BE2C (cell line): ENCODE data around the gene TMEM150A.
A peak's percentile ranks its signal among the peaks of the same experiment; 100 is the strongest.

ENCODE experiments used
- DNase-seq: peaks from one replicate; pipeline ENCODE4 v3.0.0-alpha.2; 2020
- H3K27me3 ChIP-seq: fragments of 250-450 bp; sonication (Bioruptor Pico); 2 replicates; pipeline ENCODE4 v1.5.1; 2020; ENCODE audit warnings: mild to moderate bottlenecking
- H3K36me3 ChIP-seq: fragments of 250-450 bp; sonication (Bioruptor Pico); 2 replicates; pipeline ENCODE4 v1.5.1; 2020; ENCODE audit warnings: mild to moderate bottlenecking
- H3K4me1 ChIP-seq: fragments of 250-450 bp; sonication (Bioruptor Pico); 2 replicates; pipeline ENCODE4 v1.5.1; 2020
- H3K4me3 ChIP-seq: 2 replicates; pipeline ENCODE4 v1.5.1; 2011; ENCODE audit warnings: low read depth, low read length
- H3K9me3 ChIP-seq: fragments of 250-450 bp; sonication (Bioruptor Pico); 2 replicates; pipeline ENCODE4 v1.5.1; 2020
- CTCF ChIP-seq: IDR thresholded peaks from 2 replicates; pipeline ENCODE4 v1.5.1; 2012; ENCODE audit warnings: mild to moderate bottlenecking, low read depth, low read length

Gene TMEM150A

DNA sequence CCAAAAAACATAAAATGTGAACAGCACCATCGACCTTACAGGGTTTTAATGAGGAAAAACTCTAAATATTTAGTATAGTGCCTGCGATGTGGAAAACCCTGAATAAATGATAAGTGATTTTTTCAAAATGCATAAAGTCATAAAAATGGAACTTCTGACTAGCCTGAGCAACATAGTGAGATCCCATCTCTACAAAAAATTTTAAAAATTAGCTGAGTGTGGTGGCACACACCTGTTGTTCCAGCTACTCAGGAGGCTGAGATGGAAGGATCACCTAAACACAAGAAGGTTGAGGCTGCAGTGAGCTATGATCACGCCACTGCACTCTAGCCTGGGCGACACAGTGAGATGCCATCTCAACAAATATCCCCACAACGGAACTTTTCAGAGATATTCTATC is 45.4 kb downstream of the TMEM150A start:
- Histone ChIP-seq H3K36me3 (no peaks in the 10 kb centered on the region; the same call in 1 of the 2 replicates), H3K27me3 (no peaks in the 10 kb centered on the region), H3K9me3 (no peaks in the 10 kb centered on the region), H3K4me1 (no peaks in the 10 kb centered on the region), H3K4me3 (no peak overlapping the region)
- no peak for TF ChIP-seq CTCF
- no peak for DNase-seq

GRCh38 chr2:85554980-85555612 is 47.4 kb downstream of the TMEM150A start:
- Histone ChIP-seq H3K4me3 (no peak overlapping the region), H3K4me1 (no peaks in the 10 kb centered on the region), H3K9me3 (no peaks in the 10 kb centered on the region), H3K36me3 (no peaks in the 10 kb centered on the region; the same call in 1 of the 2 replicates), H3K27me3 (no peaks in the 10 kb centered on the region)
- DNase-seq = no peak
- TF ChIP-seq CTCF = no peak

- Histone ChIP-seq H3K9me3 (no peaks in the 10 kb centered on the region), H3K4me3 (no peak overlapping the region), H3K4me1 (no peaks in the 10 kb centered on the region), H3K36me3 (no peaks in the 10 kb centered on the region; the same call in 1 of the 2 replicates), H3K27me3 (no peaks in the 10 kb centered on the region)
- DNase-seq = no peak
- no peak for TF ChIP-seq CTCF
Measured at GRCh38 chr2:85553184-85553583, 49.3 kb downstream of the TMEM150A start.

- no peaks in the 10 kb centered on the region for H3K27me3 ChIP-seq
- no peaks in the 10 kb centered on the region; the same call in 1 of the 2 replicates for H3K36me3 ChIP-seq
- no peaks in the 10 kb centered on the region for H3K4me1 ChIP-seq
- TF ChIP-seq CTCF = peak; percentile 73
- no peaks in the 10 kb centered on the region for H3K9me3 ChIP-seq
- H3K4me3 ChIP-seq = no peak overlapping the region
- peak; percentile 68 for DNase-seq
Measured at GRCh38 chr2:85551698-85552678, 50.5 kb downstream of the TMEM150A start.

DNA sequence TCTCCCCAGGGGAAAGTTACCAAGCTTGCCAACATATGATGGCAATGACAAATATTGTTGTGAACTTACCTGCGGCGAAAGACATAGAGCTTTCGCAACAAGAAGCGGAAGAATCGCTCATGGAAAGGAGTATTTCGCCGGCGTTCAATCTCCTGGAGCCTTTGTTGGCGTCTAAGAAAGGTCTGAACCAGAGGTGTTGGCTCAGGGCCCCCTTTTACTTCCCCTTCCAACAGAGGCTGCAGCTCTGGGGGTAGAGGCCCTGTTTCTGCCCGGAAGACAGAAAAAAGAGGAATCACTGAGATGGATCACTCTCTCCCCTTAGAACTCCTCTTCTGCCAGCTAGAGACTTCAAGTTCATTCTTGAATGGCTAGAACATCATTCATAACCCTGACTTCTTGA is 52.0 kb downstream of the TMEM150A start:
- Histone ChIP-seq H3K4me3 (no peak overlapping the region), H3K36me3 (peaks cover 4% of the 10 kb centered on the region), H3K27me3 (peaks cover 3% of the 10 kb centered on the region; the same call in 1 of the 2 replicates), H3K4me1 (no peaks in the 10 kb centered on the region), H3K9me3 (no peaks in the 10 kb centered on the region)
- no peak for DNase-seq
- no peak for TF ChIP-seq CTCF
